C4-2B (cell line): ENCODE data around the gene GTPBP4.

Source experiments
- CTCF ChIP-seq: fragments of 450-650 bp; conservative IDR thresholded peaks from 2 replicates; pipeline ENCODE4 v1.5.1; 2017; ENCODE audit warnings: mild to moderate bottlenecking
- ZFX ChIP-seq: fragments of 450-650 bp; IDR thresholded peaks from 2 replicates; pipeline ENCODE4 v1.6.1; 2017

DNA sequence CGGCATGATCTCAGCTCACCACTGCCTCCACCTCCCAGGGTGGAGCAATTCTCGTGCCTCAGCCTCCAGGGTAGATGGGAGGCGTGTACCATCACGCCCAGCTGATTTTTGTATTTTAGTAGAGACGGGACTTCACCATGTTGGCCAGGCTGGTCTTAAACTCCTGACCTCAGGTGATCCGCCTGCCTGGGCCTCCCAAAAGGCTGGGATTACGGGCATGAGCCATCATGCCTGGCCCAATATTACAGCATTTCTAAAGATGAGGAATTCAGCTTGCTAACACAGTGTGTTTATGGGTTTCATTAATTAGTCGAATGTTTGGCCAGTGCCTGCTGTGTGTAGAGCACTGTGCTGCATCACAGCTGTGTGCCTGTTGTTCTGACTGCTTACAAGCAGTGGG lies 71.7 kb downstream of the GTPBP4 start:
- TF ChIP-seq CTCF (no peak), ZFX (no peak)
